Measurements from ENCODE around the gene NDUFS3. TPM values are rescaled to one million over a fixed set of nuclear protein-coding genes. Genes with fewer than 3 reads are reported as not detected.

NDUFS3 gene
- total and polyA plus RNA-seq, 2 of the 13 experiments (the other 11 are each of a cell fraction or from before 2014, with no cell fraction given) = 151 to 184 TPM

- TF ChIP-seq ZNF629 (CRISPR knock-in tag; conservative IDR thresholded peaks at IDR 0.05) (no peak), ZBTB20 (CRISPR knock-in tag; IDR thresholded peaks at IDR 0.05; ENCODE audit: borderline replicate concordance, low read depth) (peak; percentile 40; the same call in 1 of the 2 replicates), NFE2L1 (CRISPR knock-in tag; IDR thresholded peaks at IDR 0.05; ENCODE audit: borderline replicate concordance) (no peak), ZBTB21 (CRISPR knock-in tag; IDR thresholded peaks at IDR 0.05) (no peak), TSC22D2 (CRISPR knock-in tag; IDR thresholded peaks at IDR 0.05; ENCODE audit: borderline replicate concordance) (no peak), XBP1 (CRISPR knock-in tag; IDR thresholded peaks at IDR 0.05) (no peak), AHR (CRISPR knock-in tag; IDR thresholded peaks at IDR 0.05) (peak; percentile 16; the same call in 1 of the 2 replicates), ZFP82 (CRISPR knock-in tag; IDR thresholded peaks at IDR 0.05; ENCODE audit: borderline replicate concordance) (no peak; the same call in 1 of the 2 replicates), GZF1 (CRISPR knock-in tag; IDR thresholded peaks at IDR 0.05) (peak; percentile 64; the same call in 1 of the 2 replicates), SMAD3 (CRISPR knock-in tag; IDR thresholded peaks at IDR 0.05) (no peak), KLF16 (CRISPR knock-in tag; IDR thresholded peaks at IDR 0.05) (peak in 1 of 2 experiments; percentile 56; a peak in 2 of 4 replicates), TERF1 (CRISPR knock-in tag; IDR thresholded peaks at IDR 0.05) (no peak), KIAA2018 (CRISPR knock-in tag; IDR thresholded peaks at IDR 0.05; ENCODE audit: borderline replicate concordance) (no peak), ADNP (CRISPR knock-in tag; IDR thresholded peaks at IDR 0.05) (0 out of 2 replicates have a peak, but pooled peaks have one; percentile 48), ARNTL (CRISPR knock-in tag; IDR thresholded peaks at IDR 0.05) (peak; percentile 41; the same call in 1 of the 2 replicates), ZNF354B (CRISPR knock-in tag; IDR thresholded peaks at IDR 0.05) (no peak), KLF13 (CRISPR knock-in tag; IDR thresholded peaks at IDR 0.05) (0 out of 2 replicates have a peak, but pooled peaks have one; percentile 59), MXI1 (IDR thresholded peaks at IDR 0.05; ENCODE audit: borderline replicate concordance, low read depth, low read length) (peak; percentile 53; the same call in 1 of the 3 replicates)
These were observed 26.1 kb upstream of the NDUFS3 start, which contains the start of gene CELF1 (continued) for GRCh38 chr11:47552566-47553405.

Data from HepG2 (cell line).